22Rv1 (cell line): ENCODE results near the gene DGAT2L6.

Source experiments
- CTCF ChIP-seq: fragments of 450-650 bp; IDR thresholded peaks from 2 replicates; pipeline ENCODE4 v1.5.1; 2017; ENCODE audit warnings: mild to moderate bottlenecking
- ZFX ChIP-seq: fragments of 450-650 bp; IDR thresholded peaks from 2 replicates; pipeline ENCODE4 v1.6.1; 2017; ENCODE audit warnings: antibody characterized with exemption, borderline replicate concordance

GRCh38 chrX:70166601-70167590 lies 10.4 kb upstream of the DGAT2L6 start:
- TF ChIP-seq CTCF (no peak), ZFX (no peak)
